ENCODE results near the gene PPP1R37.
A peak's percentile ranks its signal among the peaks of the same experiment; 100 is the strongest.

The PPP1R37 gene

GRCh38 chr19:45061965-45062364 is 31.0 kb upstream of the PPP1R37 start:
- no peak overlapping the region for H2AFZ ChIP-seq (ENCODE audit: low read length)
- no peak overlapping the region for H3K27ac ChIP-seq (replicated peaks; ENCODE audit: low read length)
- no peaks in the 10 kb centered on the region for H3K27me3 ChIP-seq (ENCODE audit: control insufficient read depth in 3 of 3, insufficient read depth in 3 of 3, low read depth in 1 of 3, low read length in 3 of 3)
- H3K4me1 ChIP-seq (ENCODE audit: control insufficient read depth in 2 of 2, insufficient read depth in 1 of 2, low read depth in 1 of 2, low read length in 2 of 2), result no peaks in the 10 kb centered on the region
- no peak overlapping the region for H3K23ac ChIP-seq (ENCODE audit: low read depth, low read length, poor library complexity)
- no peak overlapping the region for H3K14ac ChIP-seq (ENCODE audit: low read length)
- no peak overlapping the region for H3K4ac ChIP-seq (ENCODE audit: low read length)
- no peak overlapping the region for H3K18ac ChIP-seq (ENCODE audit: low read length)
- peaks cover 13% of the 10 kb centered on the region for H3K79me1 ChIP-seq (ENCODE audit: low read depth, low read length)
- H3K4me3 ChIP-seq (ENCODE audit: low read length in 2 of 2), result no peak overlapping the region
- H4K91ac ChIP-seq (ENCODE audit: low read depth, low read length, poor library complexity), result no peak overlapping the region
- WGBS, 2 donors (ENCODE audit: extremely low coverage in 2 of 2, insufficient read length in 2 of 2, insufficient replicate concordance in 1 of 2), result no CpG with 5 or more reads among the region's 4 CpGs
- no peak for DNase-seq (ENCODE audit: low spot score)
- no peak overlapping the region for H2BK12ac ChIP-seq (ENCODE audit: low read length)
- no peak overlapping the region for H2AK5ac ChIP-seq (ENCODE audit: low read depth, low read length)
- H4K8ac ChIP-seq (ENCODE audit: low read depth, low read length), result no peak overlapping the region
- no peak overlapping the region for H2BK120ac ChIP-seq (ENCODE audit: low read depth, low read length)
- no peak overlapping the region for H3K9ac ChIP-seq (ENCODE audit: low read depth, low read length, poor library complexity)
- no peak overlapping the region for H3K4me2 ChIP-seq (ENCODE audit: insufficient read depth, low read length, poor library complexity, severe bottlenecking)
- H2BK5ac ChIP-seq (ENCODE audit: low read length), result no peak overlapping the region
- no peaks in the 10 kb centered on the region for H3K9me3 ChIP-seq (replicated peaks in 1 of 2; ENCODE audit: control insufficient read depth in 2 of 2, insufficient read depth in 1 of 2, low read depth in 1 of 2, low read length in 2 of 2)
- H2BK15ac ChIP-seq (ENCODE audit: low read length), result no peak overlapping the region
- peaks cover 69 to 94% of the 10 kb centered on the region in 2 donors for H3K36me3 ChIP-seq (replicated peaks in 1 of 2; ENCODE audit: control insufficient read depth in 2 of 2, insufficient read depth in 2 of 2, low read length in 2 of 2)

DNA sequence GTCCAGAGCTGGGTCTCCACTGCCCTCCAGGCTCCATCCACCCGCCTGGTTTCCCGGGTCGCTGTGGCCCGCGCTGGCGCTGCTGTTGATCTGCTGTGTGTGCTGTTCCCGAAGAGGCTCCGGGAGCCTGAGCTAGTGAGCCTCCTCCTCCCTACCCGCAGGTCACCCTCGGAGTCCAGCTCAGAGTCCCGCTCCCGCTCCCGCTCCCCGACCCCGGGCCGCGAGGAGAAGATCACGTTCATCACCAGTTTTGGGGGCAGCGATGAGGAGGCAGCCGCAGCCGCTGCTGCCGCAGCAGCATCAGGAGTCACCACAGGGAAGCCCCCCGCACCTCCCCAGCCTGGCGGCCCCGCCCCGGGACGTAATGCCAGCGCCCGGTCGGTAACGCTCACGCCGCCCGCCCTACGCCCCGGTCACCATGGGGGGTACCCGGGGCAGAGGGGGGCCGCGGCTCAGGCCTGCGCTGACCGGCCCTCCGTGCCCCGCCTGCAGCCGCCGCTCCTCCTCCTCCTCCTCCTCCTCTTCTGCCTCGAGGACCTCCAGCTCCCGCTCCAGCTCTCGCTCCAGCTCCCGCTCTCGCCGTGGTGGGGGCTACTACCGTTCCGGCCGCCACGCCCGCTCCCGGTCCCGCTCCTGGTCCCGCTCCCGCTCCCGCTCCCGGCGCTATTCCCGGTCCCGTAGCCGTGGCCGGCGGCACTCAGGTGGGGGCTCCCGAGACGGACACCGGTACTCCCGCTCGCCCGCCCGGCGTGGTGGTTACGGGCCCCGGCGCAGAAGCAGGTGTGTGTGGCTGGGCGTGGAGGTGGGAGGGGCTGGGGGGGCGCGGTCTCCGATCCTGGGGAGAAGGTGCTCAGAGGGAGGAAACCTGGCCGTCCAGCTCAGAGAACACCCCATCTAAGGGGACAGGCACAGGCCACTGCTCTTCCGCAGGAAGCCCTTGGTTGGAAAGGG is 28.9 kb upstream of the PPP1R37 start:
- Histone ChIP-seq H2BK12ac (ENCODE audit: low read length) (no peak overlapping the region), H4K8ac (ENCODE audit: low read depth, low read length) (no peak overlapping the region), H3K9me3 (replicated peaks in 1 of 2; ENCODE audit: control insufficient read depth in 2 of 2, insufficient read depth in 1 of 2, low read depth in 1 of 2, low read length in 2 of 2) (no peaks in the 10 kb centered on the region), H3K79me1 (ENCODE audit: low read depth, low read length) (peaks cover 17% of the 10 kb centered on the region), H3K23ac (ENCODE audit: low read depth, low read length, poor library complexity) (no peak overlapping the region), H3K4ac (ENCODE audit: low read length) (no peak overlapping the region), H3K18ac (ENCODE audit: low read length) (no peak overlapping the region), H2BK120ac (ENCODE audit: low read depth, low read length) (no peak overlapping the region), H3K14ac (ENCODE audit: low read length) (no peak overlapping the region), H3K9ac (ENCODE audit: low read depth, low read length, poor library complexity) (no peak overlapping the region), H3K4me3 (ENCODE audit: low read length in 2 of 2) (no peak overlapping the region), H3K36me3 (replicated peaks in 1 of 2; ENCODE audit: control insufficient read depth in 2 of 2, insufficient read depth in 2 of 2, low read length in 2 of 2) (peaks cover 60 to 93% of the 10 kb centered on the region in 2 donors), H3K27ac (replicated peaks; ENCODE audit: low read length) (no peak overlapping the region), H2AK5ac (ENCODE audit: low read depth, low read length) (no peak overlapping the region), H2AFZ (ENCODE audit: low read length) (no peak overlapping the region), H3K4me2 (ENCODE audit: insufficient read depth, low read length, poor library complexity, severe bottlenecking) (no peak overlapping the region), H3K27me3 (ENCODE audit: control insufficient read depth in 3 of 3, insufficient read depth in 3 of 3, low read depth in 1 of 3, low read length in 3 of 3) (no peaks in the 10 kb centered on the region), H2BK5ac (ENCODE audit: low read length) (peak overlapping the region; percentile 24), H2BK15ac (ENCODE audit: low read length) (no peak overlapping the region), H4K91ac (ENCODE audit: low read depth, low read length, poor library complexity) (no peak overlapping the region), H3K4me1 (ENCODE audit: control insufficient read depth in 2 of 2, insufficient read depth in 1 of 2, low read depth in 1 of 2, low read length in 2 of 2) (no peaks in the 10 kb centered on the region)
- no CpG with 5 or more reads among the region's 85 CpGs for WGBS, 2 donors (ENCODE audit: extremely low coverage in 2 of 2, insufficient read length in 2 of 2, insufficient replicate concordance in 1 of 2)
- no peak for DNase-seq (ENCODE audit: low spot score)

GRCh38 chr19:45066921-45067661 is 25.9 kb upstream of the PPP1R37 start:
- Histone ChIP-seq H2BK15ac (ENCODE audit: low read length) (no peak overlapping the region), H2BK5ac (ENCODE audit: low read length) (no peak overlapping the region), H4K8ac (ENCODE audit: low read depth, low read length) (no peak overlapping the region), H2AFZ (ENCODE audit: low read length) (no peak overlapping the region), H4K91ac (ENCODE audit: low read depth, low read length, poor library complexity) (no peak overlapping the region), H3K4me1 (ENCODE audit: control insufficient read depth in 2 of 2, insufficient read depth in 1 of 2, low read depth in 1 of 2, low read length in 2 of 2) (no peaks in the 10 kb centered on the region), H2BK12ac (ENCODE audit: low read length) (no peak overlapping the region), H3K9ac (ENCODE audit: low read depth, low read length, poor library complexity) (no peak overlapping the region), H3K9me3 (replicated peaks in 1 of 2; ENCODE audit: control insufficient read depth in 2 of 2, insufficient read depth in 1 of 2, low read depth in 1 of 2, low read length in 2 of 2) (no peaks in the 10 kb centered on the region), H3K4me2 (ENCODE audit: insufficient read depth, low read length, poor library complexity, severe bottlenecking) (no peak overlapping the region), H3K23ac (ENCODE audit: low read depth, low read length, poor library complexity) (peak overlapping the region; percentile 34), H3K14ac (ENCODE audit: low read length) (no peak overlapping the region), H3K36me3 (replicated peaks in 1 of 2; ENCODE audit: control insufficient read depth in 2 of 2, insufficient read depth in 2 of 2, low read length in 2 of 2) (peaks cover 49 to 88% of the 10 kb centered on the region in 2 donors), H3K4ac (ENCODE audit: low read length) (no peak overlapping the region), H3K4me3 (ENCODE audit: low read length in 2 of 2) (peak overlapping the region in 1 of 2 donors; percentile 42), H2BK120ac (ENCODE audit: low read depth, low read length) (no peak overlapping the region), H3K27ac (replicated peaks; ENCODE audit: low read length) (no peak overlapping the region), H3K27me3 (ENCODE audit: control insufficient read depth in 3 of 3, insufficient read depth in 3 of 3, low read depth in 1 of 3, low read length in 3 of 3) (no peaks in the 10 kb centered on the region), H3K18ac (ENCODE audit: low read length) (no peak overlapping the region), H3K79me1 (ENCODE audit: low read depth, low read length) (peaks cover 15% of the 10 kb centered on the region), H2AK5ac (ENCODE audit: low read depth, low read length) (no peak overlapping the region)
- no CpG with 5 or more reads among the region's 38 CpGs for WGBS, 2 donors (ENCODE audit: extremely low coverage in 2 of 2, insufficient read length in 2 of 2, insufficient replicate concordance in 1 of 2)
- no peak for DNase-seq (ENCODE audit: low spot score)

DNA sequence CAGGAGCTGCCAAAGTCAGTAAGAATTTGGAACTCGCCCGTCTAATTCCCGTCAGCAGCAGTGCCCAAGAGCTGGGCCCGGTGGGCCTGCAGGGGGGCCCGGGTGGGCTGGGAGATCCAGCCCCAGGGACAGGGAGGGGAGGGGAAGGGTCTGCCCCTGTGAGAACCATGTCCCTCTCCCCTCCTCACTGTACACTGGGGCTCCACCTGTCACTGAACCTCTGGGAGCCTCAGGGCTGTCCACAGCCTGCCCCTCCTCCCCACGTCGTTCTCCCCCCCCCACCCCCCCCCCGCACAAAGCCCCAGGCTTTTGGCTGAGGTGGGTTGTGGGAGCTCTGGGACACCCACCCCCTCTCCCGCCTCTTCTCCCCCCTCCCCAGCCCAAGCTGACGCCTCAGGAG is 24.9 kb upstream of the PPP1R37 start:
- Histone ChIP-seq H3K27ac (replicated peaks; ENCODE audit: low read length) (no peak overlapping the region), H3K4me2 (ENCODE audit: insufficient read depth, low read length, poor library complexity, severe bottlenecking) (no peak overlapping the region), H3K23ac (ENCODE audit: low read depth, low read length, poor library complexity) (no peak overlapping the region), H3K4ac (ENCODE audit: low read length) (no peak overlapping the region), H3K18ac (ENCODE audit: low read length) (no peak overlapping the region), H2BK5ac (ENCODE audit: low read length) (no peak overlapping the region), H2BK120ac (ENCODE audit: low read depth, low read length) (no peak overlapping the region), H3K79me1 (ENCODE audit: low read depth, low read length) (peaks cover 15% of the 10 kb centered on the region), H2AK5ac (ENCODE audit: low read depth, low read length) (no peak overlapping the region), H3K4me3 (ENCODE audit: low read length in 2 of 2) (no peak overlapping the region), H4K8ac (ENCODE audit: low read depth, low read length) (no peak overlapping the region), H3K14ac (ENCODE audit: low read length) (no peak overlapping the region), H2BK15ac (ENCODE audit: low read length) (no peak overlapping the region), H3K4me1 (ENCODE audit: control insufficient read depth in 2 of 2, insufficient read depth in 1 of 2, low read depth in 1 of 2, low read length in 2 of 2) (no peaks in the 10 kb centered on the region), H4K91ac (ENCODE audit: low read depth, low read length, poor library complexity) (no peak overlapping the region), H2AFZ (ENCODE audit: low read length) (no peak overlapping the region), H3K27me3 (ENCODE audit: control insufficient read depth in 3 of 3, insufficient read depth in 3 of 3, low read depth in 1 of 3, low read length in 3 of 3) (no peaks in the 10 kb centered on the region), H3K9ac (ENCODE audit: low read depth, low read length, poor library complexity) (no peak overlapping the region), H2BK12ac (ENCODE audit: low read length) (no peak overlapping the region), H3K36me3 (replicated peaks in 1 of 2; ENCODE audit: control insufficient read depth in 2 of 2, insufficient read depth in 2 of 2, low read length in 2 of 2) (peaks cover 46 to 80% of the 10 kb centered on the region in 2 donors), H3K9me3 (replicated peaks in 1 of 2; ENCODE audit: control insufficient read depth in 2 of 2, insufficient read depth in 1 of 2, low read depth in 1 of 2, low read length in 2 of 2) (no peaks in the 10 kb centered on the region)
- no CpG with 5 or more reads among the region's 10 CpGs for WGBS, 2 donors (ENCODE audit: extremely low coverage in 2 of 2, insufficient read length in 2 of 2, insufficient replicate concordance in 1 of 2)
- DNase-seq (ENCODE audit: low spot score), result no peak
